ENCODE measurements around the gene GPR158.

The GPR158 gene

DNA sequence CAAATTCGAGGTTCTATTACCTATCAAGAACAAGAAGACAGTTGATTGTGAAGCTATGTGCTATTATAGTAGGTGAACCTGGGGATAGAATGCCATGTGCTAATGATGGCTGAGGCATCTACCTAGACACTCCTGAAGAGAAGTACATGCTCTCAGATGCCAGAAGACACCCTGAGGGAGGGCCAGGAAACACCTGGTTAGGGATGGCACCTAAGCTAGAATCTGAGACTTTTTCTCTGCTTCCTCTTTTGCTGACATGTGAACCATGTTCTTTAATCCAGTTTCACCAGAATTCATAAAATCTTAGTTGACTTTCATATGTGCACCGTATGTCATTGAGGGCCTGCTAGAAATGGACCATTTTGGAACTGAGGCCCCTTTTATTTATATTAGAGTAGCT is 242.8 kb downstream of the GPR158 start:
- no peak for DNase-seq

DNA sequence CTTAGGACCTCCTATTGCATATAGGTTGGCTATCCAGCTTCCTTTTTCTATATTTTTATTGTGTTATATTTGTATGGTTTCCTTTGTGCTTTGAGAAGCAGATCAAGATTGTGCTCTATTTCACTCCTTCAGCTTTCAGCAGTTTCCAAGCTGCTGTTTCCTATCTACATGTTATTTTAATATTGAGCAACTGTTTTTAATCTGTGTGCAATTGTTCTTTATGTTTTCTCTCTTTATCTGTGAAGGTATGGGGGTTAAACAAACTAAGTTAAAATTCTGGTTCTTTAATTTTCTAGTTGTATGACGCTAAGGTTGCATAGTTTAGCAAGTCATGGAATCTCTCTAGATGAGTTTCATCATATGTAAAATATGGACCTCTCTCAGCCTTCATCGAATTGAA is 251.0 kb downstream of the GPR158 start:
- no peak for DNase-seq

DNA sequence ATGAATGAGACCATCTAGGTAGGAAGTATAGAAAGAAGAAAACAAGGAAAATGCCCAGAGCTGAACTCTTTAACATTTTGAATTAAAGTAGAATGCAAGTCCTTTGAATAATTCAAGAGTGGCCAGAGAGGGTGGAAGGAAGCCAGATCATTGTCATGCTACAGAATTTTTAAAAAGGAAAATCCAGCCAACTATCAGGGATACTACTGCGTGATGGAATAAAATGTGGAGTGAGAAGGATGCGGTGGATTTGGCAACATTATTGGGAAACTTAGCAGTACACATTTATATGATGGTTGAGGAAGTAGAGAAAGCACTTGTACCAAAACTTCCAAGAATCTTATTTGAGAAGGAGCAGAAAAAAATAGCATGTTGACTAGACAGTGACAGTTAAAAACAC is 261.6 kb downstream of the GPR158 start:
- DNase-seq: no peak

DNA sequence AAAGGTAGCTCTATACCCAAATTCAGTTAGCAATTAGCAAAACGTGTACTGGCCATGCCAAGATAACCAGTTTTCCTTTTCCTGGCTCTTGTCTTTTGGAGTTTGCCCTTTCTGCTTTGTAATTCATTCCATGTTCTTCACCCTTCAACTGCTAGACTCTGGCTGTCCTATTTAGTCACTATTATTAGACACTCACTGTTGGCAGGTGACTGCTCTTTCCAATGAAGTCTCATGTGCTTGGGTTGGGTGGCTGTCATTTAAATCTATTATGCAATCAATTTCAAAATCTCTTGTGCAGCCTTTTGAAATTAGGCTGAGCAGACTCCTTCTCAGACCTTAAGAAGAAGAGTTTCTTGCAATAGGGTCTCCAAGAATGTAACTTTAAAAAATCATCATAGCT is 266.5 kb downstream of the GPR158 start:
- no peak for DNase-seq

DNA sequence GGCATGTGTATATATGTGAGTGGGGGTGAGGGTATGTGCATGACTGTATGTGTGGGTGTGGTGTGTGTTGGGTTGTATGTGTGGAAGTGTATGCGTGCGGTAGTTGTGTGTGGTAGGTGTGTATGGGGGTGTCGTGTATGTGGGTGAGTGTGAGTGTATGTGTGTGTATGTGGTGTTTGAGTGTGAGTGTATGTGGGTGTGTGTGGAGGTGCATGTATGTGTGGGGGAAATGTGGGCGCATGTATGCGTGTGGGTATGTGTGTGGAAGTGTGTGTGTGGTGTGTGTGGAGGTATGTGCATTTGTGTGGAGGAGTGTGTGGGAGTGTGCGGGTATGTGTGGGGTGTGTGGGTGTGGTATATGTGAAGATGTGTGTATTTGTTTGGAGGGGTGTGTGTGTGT is 269.5 kb downstream of the GPR158 start:
- DNase-seq: no peak

DNA sequence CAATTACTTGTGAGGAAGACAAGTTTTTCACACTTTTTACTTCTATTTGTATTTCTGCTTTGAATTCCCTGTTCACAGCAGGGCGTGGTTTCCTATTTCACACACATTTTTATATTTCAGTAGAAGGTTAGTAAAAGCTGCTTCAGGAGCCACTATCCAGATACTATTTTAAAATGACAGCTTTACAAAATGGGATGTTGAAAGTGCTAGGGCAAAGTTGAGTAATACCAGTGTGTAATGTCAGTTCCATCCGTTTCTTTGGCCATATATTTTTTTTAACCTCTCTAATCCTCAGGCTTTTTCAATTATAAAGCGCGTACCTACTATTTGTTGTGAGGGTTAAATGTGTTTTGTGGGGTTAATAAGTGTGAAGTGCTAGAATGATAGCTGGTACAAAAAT is 276.6 kb downstream of the GPR158 start:
- DNase-seq: no peak

DNA sequence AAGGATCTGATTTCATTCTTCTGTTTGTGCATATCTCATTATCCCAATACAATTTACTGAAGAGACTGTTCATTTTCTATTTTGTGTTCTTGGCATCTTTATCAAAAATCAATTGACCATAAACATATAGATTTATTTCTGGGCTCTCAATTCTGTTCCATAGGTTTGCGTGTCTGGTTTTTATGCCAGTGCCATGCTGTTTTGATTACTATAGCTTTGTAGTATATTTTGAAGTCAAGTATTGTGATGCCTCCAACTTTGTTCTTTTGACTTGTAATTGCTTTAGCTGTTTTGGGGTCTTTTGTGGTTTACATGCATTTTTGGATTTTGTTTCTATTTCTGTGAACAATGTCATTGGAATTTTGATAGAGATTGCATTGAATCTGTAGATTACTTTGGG is 278.8 kb downstream of the GPR158 start:
- no peak for DNase-seq

DNA sequence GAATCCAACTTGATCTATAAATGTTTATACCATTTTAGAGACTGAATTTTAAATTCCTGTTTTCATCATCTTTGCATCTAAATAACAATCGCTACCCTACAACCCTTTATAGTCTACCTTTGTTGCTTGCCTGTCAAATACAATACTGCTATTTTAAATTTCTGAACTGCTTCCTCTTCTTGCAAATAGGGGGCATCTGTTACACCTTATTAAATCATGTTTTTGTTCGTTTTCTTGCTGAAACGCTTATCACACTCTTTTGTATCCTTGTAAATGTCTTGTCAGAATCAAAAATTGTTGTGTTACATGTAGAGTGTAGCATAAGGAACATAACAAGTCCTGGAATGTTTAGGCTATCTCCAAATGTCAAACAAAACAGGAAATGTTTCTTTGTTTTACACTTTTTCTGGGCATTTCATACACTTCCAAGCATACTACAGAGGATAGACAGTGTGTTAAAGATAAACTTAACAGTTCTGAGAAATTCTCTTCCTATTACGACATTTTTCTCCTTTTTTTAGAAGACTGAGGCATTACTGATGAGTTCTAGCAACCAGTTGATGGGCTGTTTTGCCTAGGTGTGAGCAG is 281.3 kb downstream of the GPR158 start:
- DNase-seq: no peak

DNA sequence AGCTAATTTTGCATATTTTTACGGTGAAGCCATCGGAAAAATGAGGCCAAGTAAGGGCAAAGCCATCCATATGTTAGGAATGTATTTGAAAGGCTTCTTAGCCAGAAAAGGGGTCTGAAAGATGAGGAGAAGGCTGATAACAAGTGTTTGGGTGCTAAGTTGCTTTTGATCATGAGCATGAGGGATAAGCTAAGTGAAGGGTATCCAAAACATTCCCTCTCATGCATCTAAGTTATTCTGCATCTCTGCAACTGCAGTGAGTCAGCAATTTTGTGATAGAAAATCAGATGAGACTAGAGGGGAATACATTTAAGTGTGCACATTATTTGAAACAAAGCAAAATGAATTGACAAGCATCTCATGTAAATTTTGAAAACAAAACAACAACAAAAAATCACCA is 282.8 kb downstream of the GPR158 start:
- DNase-seq: no peak

DNA sequence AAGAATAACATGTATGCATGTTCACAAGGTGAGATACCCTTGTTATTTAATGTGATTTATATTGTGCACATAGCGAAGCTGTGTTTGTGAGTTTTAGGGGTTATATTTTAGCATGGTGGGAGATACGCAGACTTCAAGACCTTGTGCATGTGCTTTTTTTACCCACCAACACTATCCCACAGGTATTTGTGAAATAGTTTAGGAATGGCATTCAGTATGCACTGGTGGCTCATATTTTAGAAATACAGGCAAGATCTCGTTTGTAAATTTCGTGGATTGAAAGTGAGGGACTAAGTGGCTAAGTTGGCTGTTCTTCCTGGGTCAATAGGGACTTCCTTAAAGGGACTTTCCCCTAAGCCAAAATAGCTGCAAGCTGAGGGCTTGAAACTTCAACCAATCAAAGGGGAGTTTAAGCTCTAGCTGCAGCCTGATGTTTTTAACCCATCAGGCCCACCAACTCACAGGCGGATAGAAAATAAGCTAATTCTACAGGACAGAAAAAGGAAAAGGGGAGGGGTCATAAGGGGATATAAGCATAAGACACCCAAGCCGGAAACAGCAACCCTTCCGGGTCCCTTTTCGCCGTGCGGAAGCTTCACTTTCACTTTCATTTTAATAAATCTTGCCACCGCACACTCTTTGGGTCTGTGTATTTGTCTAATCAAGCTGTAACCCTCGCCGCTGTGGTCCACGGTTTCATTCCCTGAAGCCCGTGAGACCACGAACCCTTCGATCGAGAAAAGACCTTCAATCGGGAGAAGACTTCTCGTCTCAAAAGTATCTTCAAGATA is 291.0 kb downstream of the GPR158 start:
- DNase-seq: no peak

DNA sequence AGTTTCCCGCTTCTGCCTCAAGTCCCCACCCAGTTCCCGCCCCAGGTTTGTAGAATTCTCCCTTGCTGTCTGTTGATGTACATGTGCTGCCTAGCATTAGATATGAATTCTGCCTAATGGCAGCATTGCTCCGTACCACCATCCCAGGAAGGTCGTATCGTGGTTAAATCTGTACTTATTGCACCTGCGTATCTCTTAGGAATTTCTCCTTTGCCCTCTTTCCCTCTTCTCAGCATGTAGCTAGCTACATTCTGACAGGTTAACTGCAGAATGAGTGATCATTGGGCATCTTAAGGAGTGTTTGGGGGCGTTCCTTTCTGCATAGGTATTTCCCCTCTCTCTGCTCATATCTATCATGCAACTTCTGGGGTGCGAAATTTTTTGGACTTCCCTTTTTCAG is 293.1 kb downstream of the GPR158 start:
- DNase-seq: no peak

DNA sequence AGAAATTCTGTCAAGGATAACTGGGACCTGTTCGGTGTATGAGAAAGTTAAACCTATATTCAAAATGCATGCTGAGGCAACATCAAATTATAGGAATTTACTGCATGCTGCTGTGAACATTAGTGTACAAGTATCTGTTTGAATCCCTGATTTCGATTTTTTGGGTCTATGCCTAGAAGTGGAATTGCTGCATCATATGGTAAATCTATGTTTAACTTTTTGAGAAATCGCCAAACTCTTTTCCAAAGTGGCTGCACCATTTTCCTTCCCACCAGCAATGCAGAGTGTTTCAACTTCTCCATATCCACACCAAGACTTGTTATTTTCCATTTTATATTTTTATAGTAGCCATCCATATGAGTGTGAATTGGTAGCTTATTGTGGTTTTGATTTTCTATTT is 306.7 kb downstream of the GPR158 start:
- no peak for DNase-seq

DNA sequence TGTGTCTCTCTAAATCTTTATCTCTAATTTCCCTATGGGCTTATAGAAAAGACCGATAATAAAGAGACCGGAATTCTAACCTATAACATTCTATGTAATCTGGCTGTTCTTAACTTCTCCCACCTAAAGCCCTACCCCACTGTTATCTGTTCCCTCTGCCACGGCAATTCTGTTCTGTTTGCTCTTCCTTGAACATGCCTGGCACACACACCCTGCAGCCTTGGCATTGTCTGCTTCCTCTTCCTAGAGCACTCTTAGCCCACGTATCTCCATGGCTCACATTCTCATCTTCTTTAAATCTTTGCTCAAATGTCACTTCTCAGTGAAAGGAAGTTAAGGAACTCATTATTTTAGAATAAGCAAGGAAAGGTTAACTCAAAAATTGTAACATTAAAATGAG is 309.2 kb downstream of the GPR158 start:
- no peak for DNase-seq

DNA sequence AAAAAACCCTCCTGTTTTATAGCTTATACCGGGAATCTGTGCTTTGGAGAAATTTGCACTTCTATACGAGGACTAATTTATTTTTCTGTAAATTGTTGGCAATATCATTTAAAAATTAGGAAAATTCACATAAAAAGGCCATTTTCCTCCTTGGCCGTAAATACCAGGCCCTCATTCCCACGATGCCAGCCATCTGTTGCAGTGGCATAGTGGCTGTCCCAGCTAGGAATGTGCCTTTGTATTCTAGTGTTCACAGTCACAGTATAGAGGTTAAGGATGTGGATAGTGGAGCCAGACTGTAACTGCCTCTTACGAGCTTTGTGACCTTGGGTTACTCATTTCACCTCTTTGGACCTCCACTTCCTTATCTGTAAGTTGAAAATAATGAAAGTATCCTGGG is 312.5 kb downstream of the GPR158 start:
- no peak for DNase-seq

DNA sequence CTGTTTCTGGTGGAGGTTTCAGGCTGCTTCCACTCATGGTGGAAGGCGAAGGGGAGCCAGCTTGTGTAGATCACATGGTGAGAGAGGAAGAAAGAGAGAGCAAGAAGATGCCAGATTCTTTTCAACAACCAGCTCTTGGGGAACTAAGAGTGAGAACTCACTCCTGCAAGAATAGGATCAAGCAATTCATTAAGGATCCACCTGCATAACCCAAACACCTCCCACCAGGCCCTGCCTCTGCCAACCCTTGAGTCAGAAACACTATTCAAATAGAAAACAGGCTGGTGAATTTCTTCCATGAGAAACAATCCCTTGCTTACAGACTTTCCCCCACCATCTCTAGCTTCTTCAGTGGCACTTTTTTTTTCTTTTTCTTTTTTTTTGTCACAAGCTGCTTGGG is 317.2 kb downstream of the GPR158 start:
- DNase-seq: no peak

DNA sequence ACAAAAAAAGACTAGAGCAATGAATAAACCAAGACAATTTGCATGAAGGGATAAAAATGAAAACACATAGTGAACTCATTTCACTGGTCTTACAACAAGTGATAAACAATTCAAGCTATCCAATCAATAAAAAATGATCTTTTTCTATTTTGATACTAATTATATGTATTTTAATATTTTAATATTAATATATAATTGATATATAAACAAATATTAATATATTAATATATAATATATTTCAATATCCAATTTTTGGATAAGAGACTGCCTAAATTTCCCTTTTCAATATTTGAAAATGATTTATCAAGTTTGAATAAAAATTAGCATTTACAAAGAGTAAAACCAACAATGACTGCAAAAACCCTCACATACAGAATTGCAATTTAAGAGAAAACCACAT is 317.9 kb downstream of the GPR158 start:
- no peak for DNase-seq

DNA sequence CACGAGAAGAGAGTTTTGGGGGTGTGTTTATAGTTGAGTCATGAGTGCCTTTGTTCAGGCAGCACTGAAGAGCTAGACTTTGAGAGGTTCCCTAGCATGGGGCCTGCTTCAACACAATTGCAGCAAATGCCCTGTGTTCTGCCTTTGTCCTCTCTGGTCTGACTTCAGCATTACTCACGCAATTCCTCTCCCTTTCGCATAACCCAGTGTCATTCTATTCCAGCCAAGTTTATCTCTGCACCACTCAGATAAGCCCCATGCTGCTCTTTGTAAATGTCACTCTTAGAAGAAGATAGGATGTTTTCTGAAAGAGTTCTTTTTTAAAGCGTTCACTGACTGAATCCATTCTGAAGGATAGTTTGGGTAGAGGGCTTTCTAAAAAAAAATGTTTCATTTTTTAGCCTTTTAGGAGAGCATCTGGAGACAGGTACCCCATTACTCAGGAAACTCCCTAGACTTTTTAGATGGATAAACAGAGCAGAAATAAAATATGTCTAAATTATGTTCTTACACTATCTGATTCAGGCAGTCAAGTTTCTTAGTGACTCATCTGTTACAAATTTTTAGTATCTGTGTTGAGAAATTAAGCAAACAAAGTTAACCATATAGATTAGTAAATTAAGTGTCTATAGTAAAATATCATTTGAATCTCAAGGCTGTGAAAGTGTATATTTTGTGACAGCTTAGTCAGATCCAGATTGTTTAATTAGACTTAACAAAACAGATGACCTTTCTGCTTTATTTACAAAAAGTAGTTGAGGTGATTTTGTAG is 318.5 kb downstream of the GPR158 start:
- DNase-seq: no peak

DNA sequence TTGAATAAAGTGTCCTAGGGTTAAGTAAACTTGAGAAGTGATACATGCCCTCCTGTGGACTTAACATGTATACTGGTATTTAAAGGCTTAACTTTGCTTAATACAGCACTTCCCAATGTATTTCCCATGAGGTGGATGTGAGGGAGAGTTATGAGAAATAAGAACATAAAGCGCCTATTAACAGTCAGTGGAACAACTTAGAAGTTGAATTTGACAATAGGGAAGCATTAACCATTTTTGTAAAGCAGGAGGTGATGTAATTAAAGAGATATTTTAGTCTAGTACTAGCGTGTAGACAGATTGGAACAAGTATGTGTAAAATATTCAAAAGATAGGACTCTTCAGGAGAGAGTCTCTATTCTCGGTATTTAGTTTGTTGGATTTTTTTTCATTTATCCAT is 322.4 kb downstream of the GPR158 start:
- no peak for DNase-seq

DNA sequence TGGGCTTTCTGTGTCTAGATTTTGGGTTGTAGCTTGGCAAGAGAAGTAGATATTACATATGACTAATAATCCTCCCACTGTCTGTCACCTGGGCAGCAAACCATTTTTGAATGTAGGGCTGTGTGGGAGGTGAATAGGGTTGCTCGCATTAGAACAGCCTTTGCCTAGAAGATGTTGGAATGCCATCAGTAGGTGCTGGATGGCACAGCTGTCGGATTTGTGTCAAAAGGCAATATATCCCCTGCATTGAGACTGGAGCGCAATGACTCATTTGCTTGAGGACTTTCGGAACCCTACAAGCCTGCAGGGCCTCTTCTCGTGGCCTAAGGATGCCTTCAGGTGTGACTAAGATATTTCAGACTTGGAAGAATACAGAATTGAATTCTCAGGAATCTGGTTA is 323.8 kb downstream of the GPR158 start:
- DNase-seq: no peak

DNA sequence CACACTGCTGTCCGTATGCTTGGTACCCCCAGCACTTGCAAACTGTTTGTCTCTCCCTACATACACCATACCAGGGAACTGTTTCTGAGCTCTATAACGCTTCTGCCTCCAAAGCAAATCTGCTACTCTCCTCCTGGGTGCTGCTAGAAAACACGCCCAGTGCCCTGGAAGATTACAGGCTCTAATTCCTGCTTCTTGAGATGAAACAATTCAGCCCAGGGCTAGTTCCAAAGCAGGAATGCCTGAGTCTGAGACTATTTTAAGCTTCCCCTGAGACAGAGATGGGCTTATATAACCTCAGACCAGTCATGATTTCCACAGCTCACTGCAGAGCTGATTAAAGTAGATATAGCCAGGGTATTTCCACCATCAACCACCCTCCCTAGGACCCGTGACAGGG is 327.1 kb downstream of the GPR158 start:
- DNase-seq: no peak

DNA sequence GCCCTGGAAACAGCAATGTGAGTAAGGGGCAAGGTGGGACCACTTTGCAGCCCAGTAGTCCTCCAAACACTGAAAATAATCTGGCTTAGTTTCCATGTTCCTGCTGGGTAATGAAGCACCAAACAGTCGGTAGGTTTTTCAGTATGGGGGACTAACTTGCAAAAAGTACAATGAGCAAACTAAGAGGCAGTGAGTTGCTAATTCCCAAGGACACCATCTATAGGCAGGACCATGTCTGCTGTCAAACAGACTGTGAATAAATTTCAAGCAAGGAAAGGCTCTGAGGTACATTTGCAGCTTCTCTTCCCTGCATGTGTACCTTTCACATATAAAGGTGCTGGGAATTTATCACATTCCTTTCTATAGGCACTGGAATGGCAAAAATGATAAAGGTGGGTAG is 327.7 kb downstream of the GPR158 start:
- no peak for DNase-seq

DNA sequence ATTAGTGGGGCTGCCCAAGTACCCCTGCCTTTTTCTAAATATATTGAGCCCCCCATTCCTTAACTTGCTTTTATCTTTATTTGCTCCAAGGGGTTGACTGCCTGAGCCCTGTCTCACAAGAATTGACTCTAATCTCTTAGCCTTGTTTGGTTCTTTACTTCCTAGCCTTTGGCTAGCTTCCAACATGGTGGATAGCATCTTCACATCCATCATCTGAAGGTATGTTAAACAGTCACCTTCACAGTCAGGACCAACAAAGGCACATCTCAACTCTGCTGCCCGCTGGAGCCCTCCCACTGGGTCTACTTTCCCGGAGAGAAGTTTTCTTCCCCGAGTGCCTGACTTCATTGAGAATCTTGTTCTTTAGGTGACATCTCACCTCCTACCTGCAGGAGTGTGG is 329.5 kb downstream of the GPR158 start:
- no peak for DNase-seq

DNA sequence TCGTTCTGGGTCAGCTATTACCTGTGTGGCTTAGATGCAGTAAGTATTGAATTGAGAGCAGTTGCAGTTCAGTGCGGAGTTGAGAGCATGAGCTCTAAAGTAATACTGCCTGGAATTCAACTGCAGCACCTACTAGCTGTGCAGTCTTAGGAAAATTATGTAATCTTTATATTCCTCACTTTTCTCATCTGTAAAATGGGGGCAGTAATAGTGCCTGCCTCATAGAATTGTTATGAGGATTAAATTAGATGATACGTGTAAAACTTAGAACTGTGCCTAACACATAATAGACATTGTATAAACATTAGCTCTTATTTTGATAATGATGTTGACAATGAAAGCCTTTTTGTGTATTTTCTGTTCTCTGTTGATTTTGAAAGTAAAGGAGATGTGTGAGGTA is 330.0 kb downstream of the GPR158 start:
- DNase-seq: no peak

DNA sequence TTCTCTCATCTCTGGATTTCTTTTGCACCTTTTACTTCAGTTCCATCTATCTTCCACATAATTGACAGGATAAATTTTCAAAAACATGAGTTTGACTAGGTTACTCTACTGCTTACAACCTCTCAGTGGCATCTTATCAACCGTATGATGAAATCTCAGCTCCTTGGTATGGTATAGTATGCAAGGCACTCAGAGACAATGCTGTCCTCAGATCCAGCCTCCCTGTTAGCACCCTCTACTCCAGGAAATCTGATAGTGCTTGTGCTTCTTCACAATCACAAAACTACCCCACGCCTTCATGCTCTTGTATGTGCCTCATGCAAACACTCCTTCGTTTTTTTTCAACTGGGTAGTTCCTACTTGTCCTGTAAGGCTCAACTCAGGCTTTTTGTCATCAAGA is 330.7 kb downstream of the GPR158 start:
- no peak for DNase-seq
